Myocyte (in vitro differentiated cells): Measurements from ENCODE around the gene NKAIN4. TPM values are rescaled to one million over a fixed set of nuclear protein-coding genes. Genes with fewer than 3 reads are reported as not detected.

Experiments used
- DNase-seq: peaks from one replicate; pipeline ENCODE4 v3.0.0-alpha.2; 2012; ENCODE audit warnings: low read depth
- total RNA-seq: library from RNA; depleted of rRNA; stranded (reverse); fragments of >200 nt; gene quantifications from 2 replicates; pipeline ENCODE4 v1.2.3, GENCODE V29; 2014

The NKAIN4 gene
- total RNA-seq, 1 donor from 2014 or later = not detected

- DNase-seq = no peak
Measured at GRCh38 chr20:63220696-63221399, 33.4 kb downstream of the NKAIN4 start.

GRCh38 chr20:63219866-63220521, 34.3 kb downstream of the NKAIN4 start:
- no peak for DNase-seq

- no peak for DNase-seq
Measured at GRCh38 chr20:63219447-63219821, 34.8 kb downstream of the NKAIN4 start.

GRCh38 chr20:63218701-63219446, 35.4 kb downstream of the NKAIN4 start:
- DNase-seq = no peak

- DNase-seq = no peak
Measured at GRCh38 chr20:63217706-63218105, 36.6 kb downstream of the NKAIN4 start.

GRCh38 chr20:63216849-63217471, 37.3 kb downstream of the NKAIN4 start:
- no peak for DNase-seq

- peak; percentile 96 for DNase-seq
Measured at GRCh38 chr20:63216041-63216848, 38.0 kb downstream of the NKAIN4 start, which contains the start of gene YTHDF1. Gene YTHDF1, minus strand, starts transcription at chr20:63216131. Its CDS starts 239 bp downstream, at chr20:63215892.

GRCh38 chr20:63215101-63216040, 38.9 kb downstream of the NKAIN4 start:
- peak; percentile 71 for DNase-seq

GRCh38 chr20:63214514-63214913, 39.7 kb downstream of the NKAIN4 start:
- DNase-seq = no peak

- DNase-seq = no peak
Measured at GRCh38 chr20:63212792-63213191, 41.5 kb downstream of the NKAIN4 start.

- no peak for DNase-seq
Measured at GRCh38 chr20:63212393-63212730, 41.9 kb downstream of the NKAIN4 start.

GRCh38 chr20:63210011-63210605, 44.2 kb downstream of the NKAIN4 start:
- no peak for DNase-seq

GRCh38 chr20:63208346-63208909, 45.8 kb downstream of the NKAIN4 start:
- peak; percentile 76 for DNase-seq

GRCh38 chr20:63206878-63207277, 47.4 kb downstream of the NKAIN4 start:
- DNase-seq = peak; percentile 81

GRCh38 chr20:63205896-63206295, 48.4 kb downstream of the NKAIN4 start:
- DNase-seq = peak; percentile 42

- no peak for DNase-seq
Measured at GRCh38 chr20:63204362-63204761, 49.9 kb downstream of the NKAIN4 start.

- DNase-seq = no peak
Measured at GRCh38 chr20:63202811-63203526, 51.3 kb downstream of the NKAIN4 start.

- DNase-seq = no peak
Measured at GRCh38 chr20:63202021-63202420, 52.2 kb downstream of the NKAIN4 start.
